Coronary artery (tissue), 2 donors: Measurements from ENCODE around the gene TAOK3.
"Not testable (repeated sequence)": the region's sequence is repeated elsewhere in the genome, so short reads cannot be mapped to it uniquely, and the experiment has no call there.

Experiments
- DNase-seq: peaks from one replicate; pipeline ENCODE4 v3.0.0-alpha.2; 2017; ENCODE audit warnings: low spot score
- H3K27ac ChIP-seq, 2 donors: fragments of 200-600 bp; sonication (generic); one replicate each; pipeline ENCODE4 v1.5.1; 2016 to 2019
- H3K4me3 ChIP-seq: fragments of 200-600 bp; sonication (generic); 2 replicates; pipeline ENCODE4 v1.5.1; 2016; ENCODE audit warnings: mild to moderate bottlenecking, moderate library complexity
- TF ChIP-seq, protein P1 (sequence below): fragments of 200-600 bp; sonication (generic); IDR thresholded peaks from one replicate; pipeline ENCODE4 v1.5.1; 2019; ENCODE audit warnings: antibody characterized with exemption

The TAOK3 gene

DNA sequence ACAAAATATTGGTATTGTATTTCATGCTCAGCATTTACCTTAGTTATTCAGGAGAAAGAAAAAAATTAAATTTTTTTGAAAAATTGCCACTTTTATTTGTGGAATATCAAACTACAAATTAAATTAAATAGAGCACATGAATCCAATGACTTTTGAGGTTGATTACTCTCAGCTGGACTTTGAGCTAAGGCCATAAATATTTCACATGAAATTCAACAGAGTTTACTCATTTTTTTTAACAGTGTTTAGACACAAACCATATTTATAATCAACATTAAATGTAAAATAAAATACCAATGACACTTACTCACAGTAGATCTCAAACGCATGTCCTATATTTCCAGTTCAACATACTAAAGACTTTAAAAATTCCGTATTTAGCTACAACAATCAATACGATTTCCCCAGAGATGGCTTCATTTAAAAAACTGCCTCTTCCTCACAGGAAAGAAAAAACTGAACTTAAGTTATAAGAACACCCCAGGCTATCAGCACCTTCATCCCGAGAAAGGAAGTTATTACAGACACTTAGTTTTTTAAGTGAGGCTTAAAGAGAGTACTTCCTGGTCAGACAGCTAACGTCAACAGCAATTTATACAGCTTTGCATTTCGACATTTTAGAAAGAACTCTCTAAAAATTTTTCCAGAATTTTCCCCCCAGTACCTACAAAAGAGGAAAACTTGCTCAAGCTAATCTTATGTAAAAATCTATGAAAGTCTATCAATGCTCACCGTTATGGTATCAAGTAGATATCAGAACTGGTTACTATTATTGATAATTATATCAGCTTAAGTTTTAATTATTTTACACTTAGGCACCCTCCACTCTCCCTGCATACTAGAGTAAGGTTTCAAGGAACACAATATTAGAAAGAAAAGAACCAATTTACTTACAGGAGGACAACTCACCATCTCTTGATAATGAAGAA, 13.8 kb downstream of the TAOK3 start:
- Histone ChIP-seq H3K27ac (no peak overlapping the region), H3K4me3 (no peak overlapping the region)
- no peak for DNase-seq
- TF ChIP-seq, protein P1, sequence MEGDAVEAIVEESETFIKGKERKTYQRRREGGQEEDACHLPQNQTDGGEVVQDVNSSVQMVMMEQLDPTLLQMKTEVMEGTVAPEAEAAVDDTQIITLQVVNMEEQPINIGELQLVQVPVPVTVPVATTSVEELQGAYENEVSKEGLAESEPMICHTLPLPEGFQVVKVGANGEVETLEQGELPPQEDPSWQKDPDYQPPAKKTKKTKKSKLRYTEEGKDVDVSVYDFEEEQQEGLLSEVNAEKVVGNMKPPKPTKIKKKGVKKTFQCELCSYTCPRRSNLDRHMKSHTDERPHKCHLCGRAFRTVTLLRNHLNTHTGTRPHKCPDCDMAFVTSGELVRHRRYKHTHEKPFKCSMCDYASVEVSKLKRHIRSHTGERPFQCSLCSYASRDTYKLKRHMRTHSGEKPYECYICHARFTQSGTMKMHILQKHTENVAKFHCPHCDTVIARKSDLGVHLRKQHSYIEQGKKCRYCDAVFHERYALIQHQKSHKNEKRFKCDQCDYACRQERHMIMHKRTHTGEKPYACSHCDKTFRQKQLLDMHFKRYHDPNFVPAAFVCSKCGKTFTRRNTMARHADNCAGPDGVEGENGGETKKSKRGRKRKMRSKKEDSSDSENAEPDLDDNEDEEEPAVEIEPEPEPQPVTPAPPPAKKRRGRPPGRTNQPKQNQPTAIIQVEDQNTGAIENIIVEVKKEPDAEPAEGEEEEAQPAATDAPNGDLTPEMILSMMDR = no peak

DNA sequence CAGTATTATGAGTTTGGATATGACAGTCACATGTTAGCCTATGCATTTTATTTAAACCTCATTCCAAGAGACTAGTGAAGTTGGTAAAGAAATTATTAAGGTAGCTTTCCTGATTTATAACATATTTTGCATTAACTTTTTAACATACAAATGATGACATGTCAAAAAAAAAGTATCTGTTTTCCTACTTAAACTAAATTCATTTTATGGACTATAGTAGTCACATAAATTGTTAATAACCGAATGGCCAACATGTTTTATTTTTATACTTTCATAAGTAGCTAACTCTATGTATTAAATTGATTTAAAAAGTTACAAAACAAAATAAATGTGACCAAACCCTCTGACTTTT, 14.7 kb downstream of the TAOK3 start:
- peak overlapping the region; percentile 5 to 61 for H3K27ac ChIP-seq
- DNase-seq = no peak
- no peak overlapping the region for H3K4me3 ChIP-seq
- TF ChIP-seq, protein P1 = no peak

DNA sequence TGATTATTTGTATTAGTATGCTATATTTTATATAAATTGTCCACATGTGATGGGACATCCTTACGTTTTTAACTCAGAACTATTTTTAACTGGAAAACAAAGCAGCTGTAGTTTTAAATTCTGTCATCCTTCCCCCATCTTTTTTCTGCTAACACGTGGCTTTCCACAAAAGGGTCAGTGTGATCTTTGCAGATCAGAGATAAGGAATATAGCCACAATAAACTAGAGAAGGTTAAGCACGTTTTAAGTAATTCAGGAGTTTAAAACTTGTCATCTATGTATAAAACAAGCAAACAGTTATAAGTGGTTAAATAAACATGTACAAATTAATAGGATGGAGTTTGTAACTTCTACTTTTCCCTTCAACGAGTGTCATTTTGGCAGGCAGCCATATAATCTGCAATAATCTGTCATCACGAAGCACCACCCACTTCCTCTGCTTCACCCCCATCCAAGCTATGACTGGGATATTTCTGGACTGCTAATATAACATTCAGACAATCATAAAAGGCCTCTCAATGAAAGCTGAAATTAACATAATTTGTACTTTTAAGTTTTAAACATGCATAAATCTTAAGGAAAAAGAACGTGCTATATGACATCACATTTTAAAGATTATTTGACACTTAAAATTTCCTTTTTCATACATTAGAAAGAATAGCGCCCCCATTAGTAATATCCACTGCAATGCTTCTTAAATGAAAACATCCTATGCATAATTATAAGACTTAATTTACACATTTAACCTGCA, 15.3 kb downstream of the TAOK3 start:
- DNase-seq = no peak
- TF ChIP-seq, protein P1 = no peak
- Histone ChIP-seq H3K27ac (peak overlapping the region; percentile 5 to 61), H3K4me3 (no peak overlapping the region)

DNA sequence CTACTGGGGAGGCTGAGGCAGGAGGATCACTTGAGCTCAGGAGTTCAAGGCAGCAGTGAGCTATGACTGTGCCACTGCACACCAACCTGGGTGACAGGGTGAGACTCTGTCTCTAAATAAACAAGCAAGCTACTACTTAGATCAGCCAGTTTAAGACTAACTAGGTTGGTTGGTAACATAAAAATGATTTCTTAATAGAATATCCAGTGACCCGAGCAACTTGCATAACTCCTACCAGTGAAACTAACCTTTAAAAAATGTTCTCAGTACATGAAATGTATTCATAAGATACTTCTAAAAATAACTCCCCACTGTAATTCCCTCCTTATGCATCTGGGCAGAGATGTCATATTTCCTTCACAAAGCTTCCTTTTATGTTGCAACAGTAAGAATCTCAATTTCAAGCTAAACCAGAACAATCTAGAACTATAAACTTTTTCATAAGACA, 15.9 kb downstream of the TAOK3 start:
- TF ChIP-seq, protein P1 = no peak
- peak overlapping the region; percentile 17 to 51 for H3K27ac ChIP-seq
- no peak for DNase-seq
- no peak overlapping the region for H3K4me3 ChIP-seq

DNA sequence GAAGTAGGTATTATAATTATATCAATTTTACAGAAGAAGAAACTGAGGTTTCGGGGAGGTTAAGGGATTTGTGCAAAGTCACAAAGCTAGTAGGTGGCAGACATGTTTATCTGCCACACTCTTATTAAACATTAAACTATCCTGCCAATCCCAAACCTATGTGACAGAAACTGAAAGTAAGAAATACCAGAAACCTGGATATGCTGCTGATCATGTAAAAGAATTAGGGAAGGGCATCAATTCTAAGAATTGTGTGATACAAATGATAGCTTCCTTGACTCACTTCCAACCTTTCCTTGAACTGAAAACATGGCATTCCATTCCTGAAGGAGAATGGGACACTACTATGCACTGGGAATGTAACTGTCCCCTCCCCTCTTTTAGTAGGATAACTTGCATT, 16.9 kb downstream of the TAOK3 start:
- no peak overlapping the region for H3K27ac ChIP-seq
- TF ChIP-seq, protein P1 = no peak
- no peak overlapping the region for H3K4me3 ChIP-seq
- no peak for DNase-seq

DNA sequence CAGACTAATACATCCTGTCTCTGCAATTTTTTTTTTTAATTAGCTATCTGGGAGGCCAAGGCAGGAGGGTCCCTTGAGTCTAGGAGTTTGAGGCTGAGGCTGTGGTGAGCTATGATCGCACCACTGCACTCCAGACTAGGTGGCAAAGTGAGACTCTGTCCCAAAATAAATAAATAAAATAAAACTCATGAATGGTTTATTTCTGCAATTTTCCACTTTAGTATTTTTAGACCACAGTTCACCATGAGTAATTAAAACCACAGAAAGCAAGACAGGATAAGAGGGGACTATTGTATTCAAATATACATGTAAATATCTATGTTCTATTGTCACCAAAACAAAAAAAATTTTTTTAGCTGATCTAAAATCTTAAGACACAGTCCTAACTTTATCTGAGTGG, 17.8 kb downstream of the TAOK3 start:
- TF ChIP-seq, protein P1 = no peak
- H3K27ac ChIP-seq = no peak overlapping the region
- DNase-seq = no peak
- no peak overlapping the region for H3K4me3 ChIP-seq

DNA sequence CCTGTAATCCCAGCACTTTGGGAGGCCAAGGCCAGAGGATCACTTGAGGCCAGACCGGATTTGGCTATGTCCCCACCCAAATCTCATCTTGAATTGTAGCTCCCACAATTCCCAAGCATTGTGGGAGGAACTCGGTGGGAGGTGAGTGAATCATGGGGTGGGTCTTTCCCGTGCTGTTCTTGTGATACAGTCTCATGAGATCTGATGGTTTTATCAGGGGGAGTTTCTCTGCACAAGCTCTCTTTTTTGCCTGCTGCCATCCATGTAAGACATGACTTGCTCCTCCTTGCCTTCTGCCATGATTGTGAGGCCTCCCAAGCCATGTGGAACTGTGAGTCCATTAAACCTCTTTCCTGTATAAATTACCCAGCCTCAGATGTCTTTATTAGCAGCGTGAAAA, 18.2 kb downstream of the TAOK3 start:
- not testable (repeated sequence) for H3K4me3 ChIP-seq, H3K27ac ChIP-seq, DNase-seq
